SK-N-SH (cell line): Measurements from ENCODE around the gene GATB. TPM values are rescaled to one million over a fixed set of nuclear protein-coding genes. Genes with fewer than 3 reads are reported as not detected.

Source experiments
- CTCF ChIA-PET: fragments of 300-600, 350-600 bp; formaldehyde crosslinking; extraction: SDS; loops from one replicate; lab custom pipeline; 2021; lab: Yijun Ruan, JAX
- POLR2A ChIA-PET: fragments of 350-600 bp; sonication (Branson Sonifier 250); formaldehyde crosslinking; extraction: SDS; loops from one replicate; lab custom pipeline; 2020; ENCODE audit warnings: antibody characterized with exemption, inconsistent platforms; lab: Yijun Ruan, JAX
- DNase-seq: peaks from one replicate; pipeline ENCODE4 v3.0.0; 2012
- H2AFZ ChIP-seq: fragments of 200-600 bp; sonication (generic); 2 replicates; pipeline ENCODE4 v1.8.1; 2016; ENCODE audit warnings: antibody characterized with exemption, mild to moderate bottlenecking, low read depth
- H3F3A ChIP-seq: fragments of 200-600 bp; sonication (generic); replicated peaks from 2 replicates; pipeline ENCODE3; 2016; ENCODE audit warnings: antibody characterized with exemption, mild to moderate bottlenecking; ENCODE audit not compliant: insufficient read depth
- H3K27ac ChIP-seq, 2 experiments: fragments of 200-500 bp in 1 of 2; fragments of 200-600 bp in 1 of 2; sonication (Bioruptor generic) in 1 of 2; sonication (generic), shearing (Covaris generic) in 1 of 2; 2 replicates each; pipeline versions ENCODE4 v1.5.1 to v1.6.1; 2014 to 2016; ENCODE audit warnings: low read depth in 2 of 2, inconsistent platforms in 1 of 2, low read length in 1 of 2, mild to moderate bottlenecking in 1 of 2, mixed read lengths in 1 of 2
- H3K27me3 ChIP-seq: fragments of 200-600 bp; sonication (generic), shearing (Covaris generic); 2 replicates; pipeline ENCODE4 v1.6.1; 2016; ENCODE audit warnings: mixed run types; ENCODE audit not compliant: insufficient read depth
- H3K36me3 ChIP-seq, 2 experiments: fragments of 200-500 bp in 1 of 2; fragments of 200-600 bp in 1 of 2; sonication (Bioruptor generic) in 1 of 2; sonication (generic) in 1 of 2; replicated peaks in 1 of 2; 2 replicates each; pipeline versions ENCODE3 to v1.5.1; 2014 to 2016; ENCODE audit warnings: low read length in 1 of 2, mild to moderate bottlenecking in 1 of 2; ENCODE audit not compliant: insufficient read depth in 2 of 2, control insufficient read depth in 1 of 2
- H3K4me1 ChIP-seq, 2 experiments: fragments of 200-500 bp in 1 of 2; fragments of 200-600 bp in 1 of 2; sonication (Bioruptor generic) in 1 of 2; sonication (generic), shearing (Covaris generic) in 1 of 2; 2 replicates each; pipeline versions ENCODE4 v1.5.1 to v1.6.1; 2014 to 2016; ENCODE audit warnings: low read depth in 1 of 2, low read length in 1 of 2, mixed run types in 1 of 2; ENCODE audit not compliant: insufficient read depth in 2 of 2, control insufficient read depth in 1 of 2
- H3K4me2 ChIP-seq: fragments of 200-600 bp; sonication (generic), shearing (Covaris generic); 2 replicates; pipeline ENCODE4 v1.6.1; 2017; ENCODE audit warnings: mixed run types
- H3K4me3 ChIP-seq, 2 experiments: fragments of 200-500 bp in 1 of 2; fragments of 200-600 bp in 1 of 2; sonication (Bioruptor generic) in 1 of 2; sonication (generic), shearing (Covaris generic) in 1 of 2; 2 replicates each; pipeline versions ENCODE4 v1.5.1 to v1.8.1; 2014 to 2016; ENCODE audit warnings: low read depth in 2 of 2, inconsistent platforms in 1 of 2, low read length in 1 of 2, mild to moderate bottlenecking in 1 of 2, mixed read lengths in 1 of 2, moderate library complexity in 1 of 2
- H3K79me2 ChIP-seq: fragments of 200-600 bp; sonication (generic); 2 replicates; pipeline ENCODE4 v1.8.1; 2017; ENCODE audit warnings: mild to moderate bottlenecking; ENCODE audit not compliant: insufficient read depth
- H3K9ac ChIP-seq: fragments of 200-600 bp; sonication (generic); 2 replicates; pipeline ENCODE4 v1.6.1; 2017; ENCODE audit warnings: mixed run types
- H3K9me2 ChIP-seq: fragments of 200-600 bp; sonication (generic); 2 replicates; pipeline ENCODE4 v1.6.1; 2017; ENCODE audit warnings: mixed run types
- H3K9me3 ChIP-seq: fragments of 200-600 bp; sonication (generic); 2 replicates; pipeline ENCODE4 v1.6.1; 2017; ENCODE audit warnings: mixed run types, mild to moderate bottlenecking, moderate library complexity
- H4K20me1 ChIP-seq: fragments of 200-600 bp; sonication (generic); 2 replicates; pipeline ENCODE4 v1.6.1; 2017; ENCODE audit warnings: mild to moderate bottlenecking, mixed run types; ENCODE audit not compliant: insufficient read depth
- EP300 ChIP-seq, 2 experiments: IDR thresholded peaks; 2 replicates each; pipeline versions ENCODE4 v1.4.0 to v1.6.1; 2012; ENCODE audit warnings: borderline replicate concordance in 1 of 2, low read depth in 1 of 2, low read length in 1 of 2
- GATA2 ChIP-seq: sonication (generic); formaldehyde crosslinking; IDR thresholded peaks from 2 replicates; pipeline ENCODE4 v1.5.0; 2020; ENCODE audit warnings: mild to moderate bottlenecking, missing genetic modification reagents
- JUND ChIP-seq: IDR thresholded peaks from 2 replicates; pipeline ENCODE4 v1.4.0; 2012
- TEAD4 ChIP-seq: IDR thresholded peaks from 2 replicates; pipeline ENCODE4 v1.4.0; 2012; ENCODE audit warnings: mild to moderate bottlenecking, borderline replicate concordance; ENCODE audit not compliant: insufficient read depth
- WGBS: methylation state at CpG from one replicate; pipeline ENCODE4 v1.1.6; 2017; ENCODE audit warnings: low lambda C conversion rate; 5-methylcytosine and 5-hydroxymethylcytosine counted together
- polyA plus RNA-seq, 3 experiments: library from polyadenylated mRNA; depleted of rRNA; stranded (reverse); fragments of >200 nt; gene quantifications; 2 replicates each; pipeline ENCODE4 v1.2.3, GENCODE V29; 2012
- TF ChIP-seq, protein P1 (sequence below): fragments of 150-350 bp; IDR thresholded peaks from 2 replicates; pipeline ENCODE4 v1.6.1; 2017; ENCODE audit warnings: antibody characterized with exemption, low read length, low read depth, borderline replicate concordance
- TF ChIP-seq, protein P2 (sequence below): fragments of 200-600 bp; sonication (generic); IDR thresholded peaks from 2 replicates; pipeline ENCODE4 v1.6.1; 2017; ENCODE audit warnings: antibody characterized with exemption, mild to moderate bottlenecking, moderate library complexity

GATB gene
- polyA plus RNA-seq, 1 of the 3 experiments (the other 2 are of a cell fraction): 28.1 TPM

DNA sequence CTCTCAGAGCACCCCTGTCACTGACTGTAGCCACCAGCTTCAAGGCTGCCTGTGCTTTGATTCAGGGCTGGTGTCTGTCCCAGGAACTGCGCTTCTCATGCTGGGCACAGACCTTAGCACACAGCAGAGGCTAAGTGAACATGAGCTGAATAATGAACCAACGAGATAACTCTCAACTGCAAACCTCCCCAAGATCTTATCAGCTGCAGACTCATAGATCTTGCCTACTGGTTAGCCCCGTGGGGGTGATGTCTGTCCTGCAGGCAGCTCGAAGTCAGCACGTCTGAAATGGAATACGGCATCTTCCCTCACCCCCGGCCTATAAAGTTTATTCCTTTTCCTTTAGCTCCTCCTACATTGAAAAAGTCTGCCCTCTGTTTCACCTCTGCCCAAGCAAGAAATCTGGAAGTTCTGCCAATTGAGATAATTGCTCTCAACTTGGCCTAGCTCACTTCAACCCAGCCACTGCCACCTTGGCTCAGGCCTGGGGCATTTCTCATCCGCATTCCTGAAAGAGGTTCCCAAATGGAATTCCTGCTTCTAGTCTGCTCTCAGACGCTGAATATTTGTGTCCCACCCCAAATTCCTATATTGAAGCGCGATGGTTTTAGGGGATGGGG, 73.7 kb downstream of the GATB start (continued):
- TF ChIP-seq, protein P1, sequence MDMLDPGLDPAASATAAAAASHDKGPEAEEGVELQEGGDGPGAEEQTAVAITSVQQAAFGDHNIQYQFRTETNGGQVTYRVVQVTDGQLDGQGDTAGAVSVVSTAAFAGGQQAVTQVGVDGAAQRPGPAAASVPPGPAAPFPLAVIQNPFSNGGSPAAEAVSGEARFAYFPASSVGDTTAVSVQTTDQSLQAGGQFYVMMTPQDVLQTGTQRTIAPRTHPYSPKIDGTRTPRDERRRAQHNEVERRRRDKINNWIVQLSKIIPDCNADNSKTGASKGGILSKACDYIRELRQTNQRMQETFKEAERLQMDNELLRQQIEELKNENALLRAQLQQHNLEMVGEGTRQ: no peak
- TF ChIP-seq, protein P2, sequence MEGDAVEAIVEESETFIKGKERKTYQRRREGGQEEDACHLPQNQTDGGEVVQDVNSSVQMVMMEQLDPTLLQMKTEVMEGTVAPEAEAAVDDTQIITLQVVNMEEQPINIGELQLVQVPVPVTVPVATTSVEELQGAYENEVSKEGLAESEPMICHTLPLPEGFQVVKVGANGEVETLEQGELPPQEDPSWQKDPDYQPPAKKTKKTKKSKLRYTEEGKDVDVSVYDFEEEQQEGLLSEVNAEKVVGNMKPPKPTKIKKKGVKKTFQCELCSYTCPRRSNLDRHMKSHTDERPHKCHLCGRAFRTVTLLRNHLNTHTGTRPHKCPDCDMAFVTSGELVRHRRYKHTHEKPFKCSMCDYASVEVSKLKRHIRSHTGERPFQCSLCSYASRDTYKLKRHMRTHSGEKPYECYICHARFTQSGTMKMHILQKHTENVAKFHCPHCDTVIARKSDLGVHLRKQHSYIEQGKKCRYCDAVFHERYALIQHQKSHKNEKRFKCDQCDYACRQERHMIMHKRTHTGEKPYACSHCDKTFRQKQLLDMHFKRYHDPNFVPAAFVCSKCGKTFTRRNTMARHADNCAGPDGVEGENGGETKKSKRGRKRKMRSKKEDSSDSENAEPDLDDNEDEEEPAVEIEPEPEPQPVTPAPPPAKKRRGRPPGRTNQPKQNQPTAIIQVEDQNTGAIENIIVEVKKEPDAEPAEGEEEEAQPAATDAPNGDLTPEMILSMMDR: no peak
- TF ChIP-seq GATA2 (CRISPR knock-in tag): peak; percentile 51; the same call in 1 of the 2 replicates

DNA sequence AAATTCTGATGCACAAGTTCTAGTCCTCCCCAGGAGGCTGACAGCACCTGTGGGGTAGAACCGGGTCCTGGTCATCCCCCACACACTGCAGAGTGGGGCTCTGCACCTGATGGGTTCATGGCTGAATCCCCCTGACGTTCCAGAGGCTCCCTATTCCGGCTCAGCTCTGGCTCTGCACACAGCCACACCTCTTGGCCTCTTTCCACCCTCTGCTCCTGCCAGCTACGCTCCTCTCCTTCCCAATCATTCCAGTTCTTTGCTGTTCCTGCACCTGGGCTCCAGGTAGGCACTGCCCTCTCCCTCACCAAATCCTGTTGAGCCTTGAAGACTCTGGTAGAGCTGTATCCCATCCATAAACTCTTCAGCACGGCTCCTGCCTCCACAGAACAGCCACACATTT, 75.5 kb downstream of the GATB start:
- POLR2A ChIA-PET: no interaction called here
- 92% methylated on average over 5 of the region's 5 CpGs for WGBS

DNA sequence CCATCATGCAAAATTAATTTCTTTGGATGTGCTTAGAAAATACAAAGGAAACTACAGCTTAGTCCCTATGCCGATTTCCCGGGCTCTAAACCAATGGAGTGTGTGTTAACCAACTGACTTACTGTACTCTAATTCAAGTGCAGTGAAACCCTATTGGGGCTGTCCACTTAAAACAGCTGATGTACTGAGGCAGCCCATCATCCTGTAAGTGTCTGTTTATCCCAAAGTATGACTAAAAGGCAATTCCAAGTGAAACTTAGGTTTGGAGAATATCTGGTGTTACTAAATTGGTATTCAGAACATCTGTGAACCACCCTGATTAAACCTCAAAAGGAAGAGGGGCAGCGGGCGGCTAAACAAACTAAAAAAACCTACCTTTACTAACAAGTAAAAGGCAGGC, 79.7 kb downstream of the GATB start:
- Histone ChIP-seq H3K27ac (no peak overlapping the region), H3K79me2 (no peaks in the 10 kb centered on the region), H3F3A (peaks cover 3% of the 10 kb centered on the region), H3K4me1 (peaks cover 3 to 16% of the 10 kb centered on the region in 2 experiments; a peak in 2 of 4 replicates), H3K27me3 (no peaks in the 10 kb centered on the region), H4K20me1 (no peaks in the 10 kb centered on the region), H3K4me2 (no peak overlapping the region), H3K9me3 (no peaks in the 10 kb centered on the region), H3K9me2 (no peaks in the 10 kb centered on the region), H3K36me3 (peaks cover 0 to 4% of the 10 kb centered on the region in 2 experiments), H3K9ac (no peak overlapping the region), H3K4me3 (no peak overlapping the region), H2AFZ (no peak overlapping the region)
- DNase-seq: no peak
- ChIA-PET CTCF (no interaction called here), POLR2A (no interaction called here)
- 100% methylated on average over 4 of the region's 4 CpGs for WGBS
- TF ChIP-seq TEAD4: no peak

More for the DNA sequence above, 75.5 kb downstream of the GATB start:
- no peak overlapping the region for H3K4me2 ChIP-seq
- H3F3A ChIP-seq: peaks cover 13% of the 10 kb centered on the region
- H3K79me2 ChIP-seq: no peaks in the 10 kb centered on the region
- no peak overlapping the region for H3K27ac ChIP-seq
- peaks cover 21 to 37% of the 10 kb centered on the region in 2 experiments for H3K4me1 ChIP-seq
- H3K9me3 ChIP-seq: no peaks in the 10 kb centered on the region
- no peak overlapping the region for H3K9ac ChIP-seq
- no peaks in the 10 kb centered on the region for H3K27me3 ChIP-seq
- H3K4me3 ChIP-seq: no peak overlapping the region
- TF ChIP-seq EP300 (IDR thresholded peaks at IDR 0.05; ENCODE audit: borderline replicate concordance in 1 of 2, low read depth in 1 of 2, low read length in 1 of 2) (no peak), JUND (no peak)
- H3K36me3 ChIP-seq: peaks cover 0 to 4% of the 10 kb centered on the region in 2 experiments
- no peak overlapping the region for H2AFZ ChIP-seq
- DNase-seq: no peak
- no peaks in the 10 kb centered on the region for H4K20me1 ChIP-seq
- no peaks in the 10 kb centered on the region for H3K9me2 ChIP-seq
- CTCF ChIA-PET: no interaction called here
